RWPE2 (cell line): ENCODE measurements around the gene EPS8L1.
A peak's percentile ranks its signal among the peaks of the same experiment; 100 is the strongest.

Experiments
- ATAC-seq: fragments of 200-7000 bp; cut with Tn5 transposase; 3 replicates; pipeline ENCODE4 v1.9.1; 2021; ENCODE audit warnings: low read depth
- DNase-seq: peaks from one replicate; pipeline ENCODE4 v3.0.0-alpha.2; 2020; ENCODE audit warnings: low spot score
- H3K27ac ChIP-seq: fragments of 450-650 bp; 2 replicates; pipeline ENCODE4 v1.5.1; 2017; ENCODE audit warnings: mild to moderate bottlenecking; ENCODE audit not compliant: poor library complexity, severe bottlenecking
- H3K27me3 ChIP-seq: fragments of 250-450 bp; sonication (Bioruptor Pico); 2 replicates; pipeline ENCODE4 v1.5.1; 2021; ENCODE audit warnings: mild to moderate bottlenecking, moderate library complexity; ENCODE audit not compliant: insufficient read depth, poor library complexity, severe bottlenecking
- H3K36me3 ChIP-seq: fragments of 250-450 bp; sonication (Bioruptor Pico); 2 replicates; pipeline ENCODE4 v1.5.1; 2020; ENCODE audit warnings: low read depth, mild to moderate bottlenecking, moderate library complexity
- H3K4me1 ChIP-seq: fragments of 250-450 bp; sonication (Bioruptor Pico); 2 replicates; pipeline ENCODE4 v1.5.1; 2021; ENCODE audit warnings: mild to moderate bottlenecking, moderate library complexity; ENCODE audit not compliant: insufficient read depth, poor library complexity, severe bottlenecking
- H3K4me3 ChIP-seq: fragments of 250-450 bp; sonication (Bioruptor Pico); 2 replicates; pipeline ENCODE4 v1.5.1; 2021; ENCODE audit warnings: mild to moderate bottlenecking, moderate library complexity; ENCODE audit not compliant: severe bottlenecking
- H3K9me3 ChIP-seq: fragments of 250-450 bp; sonication (Bioruptor Pico); 2 replicates; pipeline ENCODE4 v1.5.1; 2021; ENCODE audit warnings: mild to moderate bottlenecking, moderate library complexity; ENCODE audit not compliant: severe bottlenecking
- CTCF ChIP-seq: fragments of 450-650 bp; IDR thresholded peaks from one replicate; pipeline ENCODE4 v1.5.1; 2017; ENCODE audit warnings: mild to moderate bottlenecking, moderate library complexity; ENCODE audit not compliant: poor library complexity, severe bottlenecking

EPS8L1 gene

DNA sequence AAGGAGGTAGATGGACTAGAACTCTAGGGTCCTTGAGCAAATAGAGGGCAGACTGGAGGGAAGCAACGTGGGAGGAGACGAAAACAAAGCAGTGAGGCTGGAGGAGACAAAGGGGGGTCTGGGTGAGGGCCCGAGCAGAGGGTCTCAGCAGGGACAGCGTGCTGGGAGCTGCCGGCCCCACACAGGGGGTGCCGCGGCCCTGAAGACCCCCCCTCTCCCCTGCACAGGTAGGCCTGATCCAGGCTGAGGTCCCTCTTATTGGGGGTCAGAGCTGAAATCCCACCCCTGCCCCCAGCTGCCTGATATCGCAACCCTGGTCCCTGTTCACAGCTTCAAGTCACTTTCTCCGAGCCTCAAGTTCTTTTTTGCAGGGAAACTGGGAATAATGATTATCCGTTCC lies 8.7 kb downstream of the EPS8L1 start:
- H3K27me3 ChIP-seq, result no peaks in the 10 kb centered on the region
- H3K4me1 ChIP-seq, result no peaks in the 10 kb centered on the region
- no peak overlapping the region for H3K27ac ChIP-seq
- no peaks in the 10 kb centered on the region; the same call in 1 of the 2 replicates for H3K36me3 ChIP-seq
- H3K9me3 ChIP-seq, result no peaks in the 10 kb centered on the region
- H3K4me3 ChIP-seq, result no peak overlapping the region
- no peak for ATAC-seq
- DNase-seq, result no peak
- TF ChIP-seq CTCF, result no peak

DNA sequence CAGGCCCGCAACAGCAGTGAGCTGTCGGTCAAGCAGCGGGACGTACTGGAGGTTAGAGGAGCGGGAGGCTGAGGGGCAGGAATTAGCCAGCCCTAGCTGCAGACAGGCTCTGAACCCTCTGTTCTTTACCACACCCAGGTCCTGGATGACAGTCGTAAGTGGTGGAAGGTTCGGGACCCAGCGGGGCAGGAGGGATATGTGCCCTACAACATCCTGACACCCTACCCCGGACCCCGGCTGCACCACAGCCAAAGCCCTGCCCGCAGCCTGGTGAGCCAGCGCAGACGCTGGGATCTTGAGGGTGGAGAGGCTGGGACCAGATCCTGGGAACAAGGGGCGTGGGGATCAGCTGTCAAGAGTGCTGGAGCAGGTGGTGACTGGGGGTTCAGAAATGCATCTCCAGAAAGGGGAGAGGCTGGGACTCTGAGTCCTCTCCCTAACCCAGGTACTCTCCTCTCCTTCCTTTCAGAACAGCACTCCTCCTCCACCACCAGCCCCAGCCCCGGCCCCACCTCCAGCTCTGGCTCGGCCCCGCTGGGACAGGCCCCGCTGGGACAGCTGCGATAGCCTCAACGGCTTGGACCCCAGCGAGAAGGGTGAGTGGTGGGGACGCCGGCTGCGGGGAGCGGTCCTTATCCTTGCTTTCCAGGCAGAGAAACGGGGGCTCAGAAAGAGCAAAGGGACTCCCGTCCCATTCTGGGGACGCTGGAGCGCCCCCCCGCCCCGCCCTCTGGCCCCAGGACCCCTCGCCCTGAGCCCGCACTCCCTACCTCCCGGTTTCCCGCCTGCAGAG lies 10.4 kb downstream of the EPS8L1 start:
- no peak for TF ChIP-seq CTCF
- DNase-seq (no peak), ATAC-seq (no peak)
- no peaks in the 10 kb centered on the region for H3K9me3 ChIP-seq
- peaks cover 2% of the 10 kb centered on the region for H3K36me3 ChIP-seq
- no peaks in the 10 kb centered on the region for H3K27me3 ChIP-seq
- H3K27ac ChIP-seq, result no peak overlapping the region
- H3K4me1 ChIP-seq, result no peaks in the 10 kb centered on the region
- H3K4me3 ChIP-seq, result no peak overlapping the region

- Histone ChIP-seq H3K27ac (no peak overlapping the region), H3K27me3 (no peaks in the 10 kb centered on the region), H3K4me1 (no peaks in the 10 kb centered on the region), H3K4me3 (peak overlapping the region; percentile 9), H3K36me3 (peaks cover 9% of the 10 kb centered on the region), H3K9me3 (no peaks in the 10 kb centered on the region)
- no peak for TF ChIP-seq CTCF
- DNase-seq, result peak; percentile 86
- peak; percentile 67 for ATAC-seq
Observed at GRCh38 chr19:55086730-55087541, 11.3 kb downstream of the EPS8L1 start.

DNA sequence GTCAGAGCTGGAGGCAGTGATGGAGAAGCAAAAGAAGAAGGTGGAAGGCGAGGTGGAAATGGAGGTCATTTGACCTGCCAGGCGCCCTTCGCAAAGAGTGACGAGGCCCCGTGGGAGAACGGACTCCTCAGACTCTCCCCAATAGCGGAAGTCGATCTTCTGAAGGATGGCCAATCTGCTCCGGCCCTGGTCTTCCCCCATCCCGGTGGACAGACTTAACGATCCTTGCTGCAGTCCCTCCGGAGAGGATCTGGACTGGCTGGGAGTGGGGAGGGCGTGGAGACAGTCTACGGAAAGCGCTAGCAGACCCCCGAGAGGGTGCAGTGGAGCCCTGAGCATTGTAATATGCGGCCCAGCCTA lies 11.9 kb downstream of the EPS8L1 start:
- DNase-seq (peak; percentile 41), ATAC-seq (no peak)
- TF ChIP-seq CTCF, result no peak
- Histone ChIP-seq H3K27ac (no peak overlapping the region), H3K4me1 (no peaks in the 10 kb centered on the region), H3K27me3 (no peaks in the 10 kb centered on the region), H3K9me3 (no peaks in the 10 kb centered on the region), H3K36me3 (peaks cover 11% of the 10 kb centered on the region), H3K4me3 (no peak overlapping the region)

- TF ChIP-seq CTCF, result no peak
- DNase-seq (peak; percentile 42), ATAC-seq (no peak)
- no peaks in the 10 kb centered on the region for H3K27me3 ChIP-seq
- no peaks in the 10 kb centered on the region for H3K9me3 ChIP-seq
- H3K27ac ChIP-seq, result no peak overlapping the region
- H3K4me1 ChIP-seq, result no peaks in the 10 kb centered on the region
- H3K36me3 ChIP-seq, result peaks cover 11% of the 10 kb centered on the region
- H3K4me3 ChIP-seq, result no peak overlapping the region
Observed at GRCh38 chr19:55088021-55088451, 12.4 kb downstream of the EPS8L1 start.
